Astrocyte of the hippocampus (primary cell): ENCODE measurements around the gene NFIL3.

Experiments used
- DNase-seq: peaks from one replicate; pipeline ENCODE4 v3.0.0; 2011; ENCODE audit warnings: low read depth, low spot score

The NFIL3 gene

DNA sequence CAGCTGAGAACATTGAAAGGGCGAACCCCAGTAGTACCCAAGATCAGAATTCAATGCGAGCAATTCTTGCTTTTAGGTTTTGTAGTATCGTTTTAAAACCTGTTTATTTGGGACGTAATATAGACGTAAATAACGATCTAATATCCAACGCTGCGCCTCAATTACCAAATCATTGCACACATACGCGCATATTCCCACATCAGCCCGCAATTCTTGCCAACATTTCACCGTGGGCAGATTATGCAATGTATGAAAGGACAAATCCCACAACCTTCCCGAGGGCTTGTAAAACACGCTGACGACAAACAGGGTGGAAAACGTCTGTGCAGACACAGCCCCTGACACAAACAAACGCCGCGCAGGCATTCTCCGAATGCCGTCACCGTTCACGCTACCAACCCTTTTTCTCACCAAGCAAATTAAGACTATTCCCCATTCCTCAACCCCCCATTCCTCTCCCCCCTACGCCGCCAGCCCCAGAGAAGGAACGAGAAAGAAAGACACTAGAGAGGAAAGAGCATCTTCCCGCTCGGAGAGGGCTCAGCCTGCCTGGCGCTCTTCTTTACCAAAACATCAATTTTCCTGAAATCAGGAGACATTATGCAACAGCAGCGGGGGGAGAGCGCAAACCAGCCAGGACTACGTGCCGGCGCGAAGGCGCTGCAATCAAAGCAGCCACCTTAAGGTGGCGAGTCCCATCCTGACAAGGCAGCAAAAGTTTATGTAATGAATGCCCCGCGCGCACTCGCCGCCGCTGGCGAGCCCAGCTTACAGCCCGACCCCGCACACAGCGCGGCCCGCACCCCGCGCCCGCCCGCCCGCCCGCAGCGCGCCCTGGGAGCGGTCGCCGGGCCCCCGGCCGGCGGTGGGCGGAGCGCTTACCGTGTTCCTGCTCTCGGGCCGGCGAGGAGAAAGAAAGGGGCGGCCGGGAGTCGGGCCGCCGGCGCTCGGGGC, 597 bp downstream of the NFIL3 start:
- peak; percentile 86 for DNase-seq

- peak; percentile 48 for DNase-seq
Measured at GRCh38 chr9:91421971-91422757, 1.5 kb downstream of the NFIL3 start.

- DNase-seq, result peak; percentile 73
Measured at GRCh38 chr9:91421128-91421765, 2.4 kb downstream of the NFIL3 start.

GRCh38 chr9:91420501-91421127, 3.0 kb downstream of the NFIL3 start:
- no peak for DNase-seq

GRCh38 chr9:91419222-91420191, 4.1 kb downstream of the NFIL3 start:
- DNase-seq, result peak; percentile 84

DNA sequence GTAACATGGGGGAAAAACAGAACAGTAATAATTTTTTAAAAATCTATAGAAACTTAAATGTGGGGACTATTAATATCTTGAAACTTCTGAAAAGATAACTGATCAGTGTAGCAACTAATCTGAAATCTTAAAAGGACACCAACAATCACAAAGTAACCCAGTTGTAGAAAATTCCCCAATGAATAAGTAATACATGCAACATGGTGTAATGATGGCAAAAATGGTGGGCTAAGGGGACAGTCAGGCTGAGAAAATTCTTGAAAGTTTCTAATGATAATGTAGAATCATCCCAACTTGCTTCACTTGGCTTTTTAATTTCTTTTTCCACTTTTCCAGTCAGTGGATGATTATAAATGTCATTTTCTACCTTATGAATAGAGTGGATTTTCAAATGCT, 5.4 kb downstream of the NFIL3 start:
- DNase-seq, result no peak

- no peak for DNase-seq
Measured at GRCh38 chr9:91417602-91418214, 5.9 kb downstream of the NFIL3 start.

- no peak for DNase-seq
Measured at GRCh38 chr9:91416096-91416712, 7.4 kb downstream of the NFIL3 start.

GRCh38 chr9:91415290-91415689, 8.3 kb downstream of the NFIL3 start:
- no peak for DNase-seq

DNA sequence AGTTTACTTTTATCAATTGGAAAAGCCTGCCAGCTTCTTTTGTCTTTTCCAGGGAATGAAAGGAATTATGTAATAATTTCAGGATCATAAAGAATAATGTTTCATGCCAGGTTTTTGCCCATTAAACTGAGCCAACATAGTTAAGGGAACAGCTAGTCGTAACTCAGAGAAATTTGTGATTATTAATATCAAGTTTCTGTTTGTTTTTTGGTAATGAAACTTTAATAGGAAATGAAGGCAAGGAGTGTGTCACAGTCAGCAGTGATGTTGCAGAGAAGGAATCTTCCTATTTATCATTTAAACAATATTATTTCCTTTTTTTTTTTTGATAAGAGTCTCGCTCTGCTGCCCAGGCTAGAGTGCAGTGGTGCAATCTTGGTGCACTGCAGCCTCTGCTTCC, 10.7 kb downstream of the NFIL3 start:
- DNase-seq, result no peak

DNA sequence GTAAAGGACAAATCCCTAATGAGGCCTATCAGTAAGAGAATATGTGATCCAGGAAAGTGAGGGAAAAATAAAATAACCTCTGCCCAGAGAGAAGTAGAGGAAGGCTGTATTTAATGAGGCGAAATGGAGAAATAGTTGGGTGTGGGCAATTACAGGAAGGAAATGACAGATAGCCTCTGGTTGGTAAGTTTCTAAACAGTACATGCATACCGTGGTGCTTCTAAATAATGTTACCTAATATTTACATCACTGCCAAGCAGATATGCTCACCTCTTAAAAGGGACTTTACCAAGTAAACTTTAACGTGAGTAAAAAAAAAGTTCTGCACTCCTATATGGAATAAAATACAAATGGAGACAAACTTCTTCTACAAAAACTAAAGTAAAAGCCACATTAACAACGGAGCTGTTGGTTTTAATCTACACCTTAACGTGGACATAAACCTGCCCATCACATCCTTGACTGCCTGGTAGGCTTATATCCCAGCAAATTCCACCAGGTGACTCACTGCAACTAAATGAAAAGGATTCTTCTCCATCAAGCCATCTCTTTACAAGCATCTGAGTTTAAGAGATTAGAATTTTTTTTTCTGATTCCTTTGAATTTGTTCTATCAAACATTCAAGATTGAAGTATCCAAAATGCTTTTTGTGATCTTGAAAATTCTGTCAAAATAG, 12.4 kb downstream of the NFIL3 start:
- no peak for DNase-seq

GRCh38 chr9:91410161-91410560, 13.5 kb downstream of the NFIL3 start:
- no peak for DNase-seq

DNA sequence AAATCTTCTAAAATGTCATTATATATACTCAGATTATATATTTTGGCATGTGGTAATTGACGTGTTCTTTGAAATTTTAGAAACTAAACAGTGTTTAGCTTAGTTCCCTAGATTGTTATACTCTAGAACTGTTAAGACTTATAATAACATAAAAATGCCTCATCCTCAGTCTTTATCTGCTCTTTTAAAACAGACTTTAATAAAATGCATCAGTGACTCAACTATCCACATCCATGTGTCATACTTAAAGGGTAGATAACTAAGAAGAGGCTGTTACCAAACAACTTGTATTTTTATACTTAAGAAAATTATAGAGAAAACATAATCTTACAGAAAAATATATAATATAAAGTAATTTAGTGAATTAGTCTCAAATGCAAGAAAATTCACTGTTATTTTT, 15.2 kb downstream of the NFIL3 start:
- no peak for DNase-seq

DNA sequence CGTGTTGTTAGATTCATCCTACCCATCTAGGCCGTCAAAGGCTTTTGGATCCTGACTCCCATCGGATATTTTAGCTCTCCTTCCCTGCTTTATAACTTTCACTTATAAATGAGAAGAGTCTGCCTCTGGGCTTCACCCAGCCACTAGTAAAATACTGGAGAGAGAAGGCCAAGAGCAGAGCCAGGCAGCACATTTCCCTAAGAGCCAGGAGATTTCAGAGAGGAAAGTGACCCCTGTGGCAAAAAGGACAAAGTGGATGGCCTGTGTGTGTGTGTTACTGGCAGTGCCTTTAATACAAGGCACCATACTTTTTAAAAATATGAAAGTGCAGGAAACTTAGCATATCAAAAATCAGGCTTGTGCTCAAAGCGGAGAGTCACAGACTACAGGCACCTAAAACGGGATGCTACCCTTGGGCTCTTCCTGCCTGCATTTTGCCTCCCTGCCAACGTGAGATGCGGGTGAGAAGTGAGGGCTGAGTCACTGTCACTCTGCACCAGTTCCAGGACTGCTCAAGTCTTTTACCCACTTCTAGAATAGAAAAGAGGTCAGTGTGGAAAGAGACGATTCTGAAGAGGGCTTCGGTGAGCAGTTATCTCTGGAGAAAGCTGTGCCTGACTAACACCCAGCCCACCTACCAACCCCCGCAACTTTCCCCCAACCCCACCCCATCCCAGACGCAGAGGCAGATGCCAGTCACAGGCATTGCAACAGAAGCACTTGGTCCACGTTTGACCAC, 15.9 kb downstream of the NFIL3 start:
- DNase-seq, result no peak

DNA sequence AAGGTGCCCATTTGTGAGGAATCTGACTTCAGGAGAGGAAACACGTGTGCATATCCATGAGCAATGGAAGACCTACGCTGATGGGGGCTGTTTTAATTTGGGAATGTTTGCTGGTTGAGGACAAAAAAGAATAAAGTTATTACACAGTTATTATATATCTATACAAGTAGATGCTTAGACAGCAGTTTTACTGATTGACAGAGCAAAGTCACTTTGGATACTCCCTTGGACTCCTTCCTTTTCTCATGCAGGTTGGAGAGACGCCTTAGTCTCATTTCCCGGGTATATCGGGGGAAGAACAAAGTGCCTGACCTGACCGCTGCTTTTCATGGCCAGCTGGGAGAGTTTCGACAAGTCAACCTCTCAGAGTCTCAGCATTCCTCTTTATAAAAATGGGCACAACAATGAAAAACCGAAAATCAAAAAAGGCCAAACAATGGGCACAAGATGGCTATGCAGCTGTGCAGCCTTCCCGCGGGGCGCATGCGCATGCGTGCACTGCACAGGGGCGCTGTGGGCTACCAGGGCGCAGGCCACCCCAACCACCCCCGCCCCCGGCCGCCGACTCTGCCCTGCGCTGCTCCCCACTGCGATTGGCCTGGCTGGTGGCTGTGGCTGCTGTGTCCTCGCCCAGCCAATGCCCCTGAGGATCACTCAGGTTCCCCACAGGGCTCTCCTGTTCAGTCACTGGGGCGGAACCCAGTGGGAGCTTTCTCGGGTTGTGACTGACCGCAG, 18.1 kb downstream of the NFIL3 start:
- DNase-seq, result no peak

- DNase-seq, result no peak
Measured at GRCh38 chr9:91403665-91404543, 19.7 kb downstream of the NFIL3 start.

DNA sequence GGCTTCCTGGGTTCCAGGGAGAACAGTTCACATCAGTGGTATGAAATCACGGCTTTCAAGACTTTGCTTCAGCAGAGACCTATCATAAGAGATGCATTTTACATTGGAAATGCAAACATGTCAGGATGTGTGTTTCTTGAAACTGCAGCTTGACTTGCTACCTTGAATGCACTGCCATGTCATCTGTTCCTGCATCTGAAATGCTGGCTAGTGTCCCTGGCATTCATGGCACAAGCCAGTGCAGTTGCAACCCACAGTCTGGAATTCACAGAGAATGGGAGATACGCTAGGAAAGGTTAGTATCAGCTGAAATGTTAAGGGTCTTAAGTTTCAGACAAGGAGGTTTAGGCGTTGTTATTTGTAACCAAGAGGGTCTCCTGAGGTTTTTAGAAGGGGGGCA, 24.7 kb downstream of the NFIL3 start:
- no peak for DNase-seq
